Adipose tissue (tissue), 3 donors: ENCODE data around the gene GPR137B. TPM values are rescaled to one million over a fixed set of nuclear protein-coding genes. Genes with fewer than 3 reads are reported as not detected.
"Not testable (repeated sequence)": the region's sequence is repeated elsewhere in the genome, so short reads cannot be mapped to it uniquely, and the experiment has no call there.

Experiments used
- H3K27ac ChIP-seq: one replicate; pipeline ENCODE4 v1.5.1; 2013; ENCODE audit warnings: low read depth, low read length
- WGBS, 3 donors: extraction: QIAGEN DNeasy Blood & Tissue Kit; methylation state at CpG; one replicate each; pipeline ENCODE4 v1.1.7; 2013; 5-methylcytosine and 5-hydroxymethylcytosine counted together
- polyA plus RNA-seq, 3 donors: library from polyadenylated mRNA; stranded (reverse); fragments of 200-250 nt; gene quantifications; one replicate each; pipeline ENCODE4 v1.2.3, GENCODE V29; 2013
- donor health status: healthy with polysubstance abuse.
- donor health status: Bipolar disorder and iron deficiency.
- donor health status: healthy.

The GPR137B gene
- polyA plus RNA-seq, 3 donors: 1.6 to 9.8 (median 7.3) TPM

DNA sequence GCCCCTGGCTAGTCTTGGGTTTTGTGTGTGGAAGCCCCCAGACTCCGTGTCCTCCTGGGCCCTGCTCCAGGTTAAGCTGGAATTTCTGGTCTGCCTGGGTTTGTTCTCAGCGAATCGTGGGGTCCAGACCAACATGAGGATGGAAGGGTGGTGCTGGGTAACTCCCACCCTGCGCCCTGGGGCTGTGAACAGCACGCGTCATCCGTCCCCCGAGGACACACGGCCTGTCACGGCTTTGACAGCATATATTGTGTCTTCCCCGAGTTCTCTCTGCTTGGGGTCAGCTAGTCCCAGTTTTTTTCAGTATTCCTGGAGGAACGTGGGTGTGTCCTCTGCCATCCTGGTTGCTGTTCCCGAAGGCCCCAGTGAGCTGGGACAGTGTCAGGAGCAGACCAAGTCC is 11.8 kb downstream of the GPR137B start:
- H3K27ac ChIP-seq: no peak overlapping the region
- WGBS, 3 donors: 87 to 94% (median 93%) methylated on average over 13 of the region's 13 CpGs

DNA sequence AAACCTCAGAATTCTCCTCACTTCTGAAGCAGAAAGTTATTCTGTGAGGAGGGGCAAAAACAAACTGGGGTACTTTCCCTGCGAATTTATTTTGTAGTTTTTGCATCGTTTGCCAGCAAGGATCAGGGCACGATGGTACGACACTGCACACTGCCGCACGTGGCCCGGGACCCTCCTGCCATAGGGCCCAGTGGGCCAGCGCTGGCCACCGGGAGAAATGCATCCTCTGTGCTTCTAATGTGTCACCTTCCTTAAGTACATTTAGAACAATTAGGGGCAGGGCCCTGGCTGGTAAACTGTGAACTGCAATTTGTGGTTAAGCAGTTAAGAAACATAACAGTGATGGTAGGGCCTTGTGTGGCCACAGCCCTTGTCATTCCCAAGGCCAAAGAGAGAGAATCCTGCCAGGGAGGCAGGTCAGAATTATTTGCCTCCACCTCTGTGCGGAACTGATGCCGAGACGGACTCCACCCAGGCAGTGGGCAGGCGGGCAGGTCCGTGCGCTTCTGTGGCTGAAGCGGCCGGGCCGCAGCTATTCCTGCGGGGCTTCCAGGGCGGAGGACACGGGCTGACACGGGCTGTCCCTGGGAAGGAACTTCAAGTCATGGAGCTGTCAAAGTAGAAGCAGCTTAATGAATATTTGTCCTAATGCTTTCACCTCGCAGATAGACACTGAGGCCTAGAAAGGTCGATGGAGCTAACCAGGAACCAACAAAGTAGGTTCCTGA is 12.5 kb downstream of the GPR137B start:
- 85 to 89% (median 88%) methylated on average over 24 of the region's 24 CpGs for WGBS, 3 donors

DNA sequence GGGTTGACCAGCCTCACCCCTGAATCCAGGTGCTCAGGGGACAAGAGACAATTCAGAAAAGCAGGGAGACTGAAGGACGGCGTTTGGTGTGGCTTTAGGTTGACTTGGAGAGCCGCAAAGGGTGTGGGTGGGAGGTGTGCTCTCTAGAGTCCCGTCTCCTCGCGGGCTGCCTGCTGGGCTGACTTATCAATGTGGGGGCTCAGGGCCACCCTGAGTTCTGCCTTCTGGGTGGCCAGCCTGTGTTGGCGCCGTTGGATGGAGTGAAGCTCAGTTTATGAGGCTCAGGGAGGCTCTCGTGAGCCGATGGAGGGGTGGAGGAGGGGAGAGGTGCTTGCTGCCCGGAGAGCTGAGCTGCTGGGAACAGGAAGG is 13.0 kb downstream of the GPR137B start:
- H3K27ac ChIP-seq: no peak overlapping the region
- 83 to 87% (median 85%) methylated on average over 11 of the region's 11 CpGs for WGBS, 3 donors

More for the DNA sequence above, 12.5 kb downstream of the GPR137B start:
- no peak overlapping the region for H3K27ac ChIP-seq

DNA sequence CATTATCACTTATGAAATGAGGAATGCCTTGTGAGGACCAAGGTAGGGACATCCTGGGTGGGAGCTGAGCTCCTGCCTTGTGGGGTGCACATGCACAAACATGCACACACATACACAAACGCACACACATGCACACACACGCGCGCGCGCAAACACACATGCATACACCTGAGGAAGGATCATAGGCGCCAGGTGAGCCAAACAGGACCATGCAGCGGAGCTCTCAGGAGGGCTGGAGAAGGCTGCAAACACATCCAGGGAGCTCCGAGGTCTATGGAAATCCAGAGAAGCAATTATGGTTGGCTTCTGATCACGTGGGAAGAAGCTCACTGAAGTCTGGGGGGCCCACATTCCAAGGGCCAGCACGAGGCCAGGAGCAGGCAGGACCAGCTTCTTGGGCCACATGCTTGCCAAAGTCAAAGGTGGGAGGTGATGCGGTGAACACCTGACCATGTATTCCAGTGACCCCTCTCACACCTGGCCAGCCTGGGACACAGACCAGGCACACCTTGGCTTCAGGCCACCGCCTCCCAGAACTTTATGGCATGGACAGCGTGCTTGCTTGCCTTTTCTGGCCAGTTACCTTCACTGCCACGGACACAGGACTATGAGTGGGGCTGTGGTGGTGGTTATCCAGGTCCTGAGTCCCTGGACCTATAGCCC is 13.6 kb downstream of the GPR137B start:
- H3K27ac ChIP-seq: no peak overlapping the region
- 87 to 94% (median 94%) methylated on average over 15 of the region's 15 CpGs for WGBS, 3 donors

DNA sequence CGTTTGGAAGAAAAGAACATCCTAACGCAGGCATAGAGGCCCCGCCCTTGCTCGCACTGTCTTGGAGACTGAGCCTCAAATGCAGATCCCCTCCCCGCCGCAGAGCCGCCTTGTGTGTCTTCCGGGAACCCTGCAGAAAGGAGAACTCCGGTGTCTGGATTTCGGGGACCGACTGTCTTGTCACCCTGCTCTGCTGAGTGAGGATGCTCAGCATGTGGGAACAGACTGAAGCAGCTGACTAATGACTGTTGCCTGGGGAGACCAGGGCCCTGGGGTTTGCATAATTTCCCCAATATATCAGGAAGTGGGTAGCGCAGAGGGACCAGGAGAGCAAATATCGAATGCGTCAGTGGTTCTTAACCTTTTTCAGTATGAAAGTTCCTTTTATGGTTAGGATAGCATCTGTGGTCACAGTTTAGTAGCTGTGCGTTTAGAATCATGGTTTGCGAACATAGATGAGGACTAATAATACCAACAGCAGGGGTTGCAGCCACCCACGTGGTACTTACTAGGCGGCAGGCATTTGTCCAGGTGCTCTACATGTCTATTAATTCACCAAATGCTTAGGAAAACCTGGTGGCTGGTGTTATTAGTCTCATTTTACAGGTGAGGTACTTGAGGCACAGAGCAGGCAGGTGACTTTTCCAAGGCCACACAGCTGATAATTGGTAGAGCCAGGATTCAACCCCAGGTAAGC is 14.3 kb downstream of the GPR137B start:
- no peak overlapping the region for H3K27ac ChIP-seq
- 69 to 81% (median 69%) methylated on average over 18 of the region's 18 CpGs for WGBS, 3 donors

DNA sequence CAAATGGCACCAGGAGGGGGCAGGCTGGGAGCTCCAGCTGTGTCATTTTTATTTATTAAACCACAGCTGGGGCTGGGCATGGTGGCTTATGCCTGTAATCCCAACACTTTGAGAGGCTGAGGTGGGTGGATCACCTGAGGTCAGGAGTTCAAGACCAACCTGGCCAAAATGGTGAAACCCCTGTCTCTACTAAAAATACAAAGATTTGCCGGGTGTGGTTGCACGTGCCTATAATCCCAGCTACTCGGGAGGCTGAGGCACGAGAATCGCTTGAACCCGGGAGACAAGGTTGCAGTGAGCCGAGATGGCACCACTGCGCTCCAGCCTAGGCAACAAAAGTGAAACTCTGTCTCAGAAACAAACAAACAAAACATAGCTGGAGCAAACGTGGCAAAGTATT is 15.7 kb downstream of the GPR137B start:
- 91 to 94% (median 93%) methylated on average over 9 of the region's 9 CpGs for WGBS, 3 donors
- not testable (repeated sequence) for H3K27ac ChIP-seq

DNA sequence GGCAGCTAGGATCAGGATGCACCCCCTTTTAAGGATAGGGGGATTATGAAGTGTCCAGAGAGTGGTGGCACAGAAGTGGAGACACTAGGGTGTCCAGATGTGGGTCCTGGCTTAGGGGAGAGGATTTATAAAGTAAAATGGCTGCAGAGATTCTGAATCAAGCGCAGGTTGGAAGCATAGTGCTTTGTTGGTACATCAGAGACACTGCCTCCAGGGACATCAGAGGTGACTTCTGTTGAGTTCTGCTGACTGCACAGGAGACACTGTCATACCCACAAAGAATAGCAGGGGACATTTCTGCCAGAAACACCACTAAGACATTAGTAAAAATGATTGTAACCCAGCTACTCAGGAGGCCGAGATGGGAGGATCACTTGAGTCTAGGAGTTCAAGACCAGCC is 16.4 kb downstream of the GPR137B start:
- no peak overlapping the region for H3K27ac ChIP-seq
- 92 to 98% (median 97%) methylated on average over 2 of the region's 2 CpGs for WGBS, 3 donors

DNA sequence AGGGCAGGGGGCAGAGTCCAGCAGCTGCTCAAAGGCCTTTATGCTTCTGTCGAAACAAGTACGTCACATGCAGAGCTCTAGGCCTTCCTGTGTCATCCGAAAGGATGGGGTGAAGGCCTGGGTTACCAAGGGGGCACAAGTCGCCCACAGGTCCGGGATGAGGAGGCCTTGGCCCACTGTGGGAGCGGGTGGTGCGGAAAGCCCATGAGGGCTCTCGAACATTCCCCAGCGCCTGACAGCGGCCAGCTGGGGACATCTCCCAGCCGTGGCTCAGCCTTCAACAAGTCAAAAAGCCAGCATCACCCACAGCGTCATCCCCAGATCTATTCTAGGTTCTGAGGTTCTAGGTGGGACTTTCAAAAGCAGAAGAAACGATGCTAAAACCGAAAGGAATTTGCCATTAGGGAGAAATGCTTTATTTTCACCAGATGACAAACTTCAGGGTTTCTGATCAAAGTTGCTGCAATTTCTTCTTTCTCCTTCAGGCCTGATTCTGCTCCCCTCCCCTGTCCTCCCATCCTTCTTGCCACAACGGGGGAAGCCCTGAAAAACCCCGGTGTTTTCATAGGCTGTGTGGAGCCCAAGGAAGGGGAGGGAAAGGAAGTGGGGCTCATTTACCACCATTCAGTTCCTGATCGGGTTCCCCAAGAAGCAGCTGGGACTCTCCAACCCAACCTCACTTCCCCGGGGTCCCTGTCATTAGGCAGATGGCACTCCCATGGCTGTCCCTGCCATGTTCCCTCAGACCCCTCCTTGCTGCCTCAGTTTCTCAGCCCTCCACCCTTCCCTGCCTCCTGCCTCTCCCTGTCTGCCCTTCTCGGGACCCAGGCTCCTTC is 17.6 kb downstream of the GPR137B start:
- WGBS, 3 donors: 72 to 84% (median 79%) methylated on average over 19 of the region's 19 CpGs
- no peak overlapping the region for H3K27ac ChIP-seq

DNA sequence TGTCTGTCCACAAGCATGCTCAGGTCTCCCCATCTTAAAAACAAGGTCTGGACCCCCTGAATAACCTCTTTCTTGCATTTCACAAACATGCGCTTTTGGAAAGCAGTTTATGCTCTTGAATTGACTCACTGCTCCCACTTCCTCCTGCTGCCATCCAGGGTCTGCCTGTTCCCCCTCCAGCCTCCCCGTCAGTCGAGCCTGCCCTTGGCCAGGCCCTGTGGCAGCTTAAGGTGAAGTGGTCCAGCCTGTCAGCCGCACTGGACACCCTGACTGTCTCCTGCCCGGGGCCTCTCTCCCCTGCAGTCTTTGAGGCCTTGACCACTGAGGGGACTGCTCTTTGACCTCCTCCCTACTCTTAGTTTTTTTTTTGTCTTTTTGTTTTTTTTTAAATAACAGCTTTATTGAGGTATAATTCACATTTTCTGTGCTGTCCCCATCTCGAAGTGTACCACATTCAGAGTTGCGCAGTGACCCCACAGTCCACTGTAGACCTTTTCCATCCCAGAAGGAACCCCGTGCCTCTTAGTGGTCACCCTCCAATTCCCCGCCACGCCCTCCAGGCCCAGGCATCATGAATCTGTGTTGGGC is 18.3 kb downstream of the GPR137B start:
- H3K27ac ChIP-seq: no peak overlapping the region
- 90 to 94% (median 94%) methylated on average over 10 of the region's 10 CpGs for WGBS, 3 donors

DNA sequence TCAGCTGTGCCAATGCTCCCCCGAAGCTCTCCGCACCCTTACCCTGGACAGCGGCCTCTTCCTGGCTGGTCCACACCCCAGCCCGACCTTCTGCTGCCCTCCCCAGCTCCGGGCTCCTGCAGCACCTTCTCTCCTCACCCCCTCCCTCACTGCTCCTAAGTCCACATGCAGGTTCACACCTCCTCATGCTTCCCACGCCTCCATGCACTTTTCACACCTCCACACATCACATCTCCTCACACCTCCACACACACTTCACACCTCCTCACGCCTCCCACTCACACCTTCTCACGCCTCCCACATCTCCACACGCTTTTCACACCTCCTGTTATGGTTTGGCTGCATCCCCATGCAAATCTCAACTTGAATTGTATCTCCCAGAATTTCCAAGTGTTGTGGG is 18.9 kb downstream of the GPR137B start:
- WGBS, 3 donors: 86 to 90% (median 87%) methylated on average over 9 of the region's 9 CpGs
- no peak overlapping the region for H3K27ac ChIP-seq

DNA sequence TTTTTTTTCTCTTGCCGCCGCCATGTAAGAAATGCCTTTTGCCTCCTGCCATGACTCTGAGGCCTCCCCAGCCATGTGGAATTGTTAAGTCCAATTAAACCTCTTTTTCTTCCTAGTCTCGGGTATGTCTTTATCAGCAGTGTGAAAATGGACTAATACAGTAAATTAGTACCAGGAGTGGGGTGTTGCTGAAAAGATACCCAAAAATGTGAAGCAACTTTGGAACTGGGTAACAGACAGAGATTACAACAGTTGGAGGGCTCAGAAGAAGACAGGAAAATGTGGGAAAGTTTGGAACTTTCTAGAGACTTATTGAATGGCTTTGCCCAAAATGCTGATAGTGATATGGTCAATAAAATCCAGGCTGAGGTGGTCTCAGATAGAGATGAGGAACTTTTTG is 19.4 kb downstream of the GPR137B start:
- 86 to 99% (median 92%) methylated on average over 3 of the region's 3 CpGs for WGBS, 3 donors
- not testable (repeated sequence) for H3K27ac ChIP-seq

DNA sequence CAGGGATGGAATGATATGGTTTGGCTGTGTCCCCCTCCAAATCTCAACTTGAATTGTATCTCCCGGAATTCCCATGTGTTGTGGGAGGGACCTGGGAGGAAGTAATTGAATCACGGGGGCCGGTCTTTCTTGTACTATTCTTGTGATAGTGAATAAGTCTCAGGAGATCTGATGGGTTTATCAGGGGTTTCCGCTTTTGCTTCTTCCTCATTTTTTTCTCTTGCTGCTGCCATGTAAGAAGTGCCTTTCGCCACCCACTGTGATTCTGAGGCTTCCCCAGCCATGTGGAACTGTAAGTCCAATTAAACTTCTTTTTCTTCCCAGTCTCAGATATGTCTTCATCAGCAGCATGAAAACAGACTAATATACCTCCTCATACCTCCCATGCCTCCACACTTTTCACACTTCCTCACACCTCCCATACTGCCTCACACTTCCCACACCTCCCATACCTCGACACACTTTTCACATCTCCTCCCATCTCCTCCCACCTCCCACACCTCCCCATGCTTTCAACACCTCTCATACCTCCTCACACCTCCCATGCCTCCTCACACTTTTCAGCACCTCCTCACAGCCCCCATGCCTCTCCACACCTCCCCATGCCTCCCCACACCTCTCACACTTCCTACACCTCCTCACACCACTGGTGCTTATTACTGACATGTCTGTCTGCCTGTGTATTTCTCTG is 21.3 kb downstream of the GPR137B start:
- H3K27ac ChIP-seq: no peak overlapping the region

DNA sequence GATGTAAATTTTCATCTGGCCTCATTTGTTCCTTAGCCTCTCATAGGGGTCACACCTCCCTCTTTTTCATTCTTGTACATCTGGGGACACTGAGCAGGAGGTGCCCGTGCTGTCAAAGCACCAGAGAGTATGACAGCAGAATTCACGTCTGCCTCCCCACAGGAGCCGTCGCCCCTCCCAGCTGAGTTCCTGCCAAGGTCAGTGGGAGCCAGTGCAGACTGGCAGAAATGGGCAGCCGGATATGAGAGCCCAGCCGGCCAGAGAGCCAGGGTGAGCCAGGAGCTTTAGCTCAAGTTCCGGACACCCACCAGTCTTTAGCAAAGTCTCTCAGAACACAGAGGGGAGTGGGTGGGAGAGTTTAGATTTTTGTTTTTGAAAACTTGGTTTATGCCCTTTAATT is 21.9 kb downstream of the GPR137B start:
- WGBS, 3 donors: 47 to 83% (median 82%) methylated on average over 7 of the region's 7 CpGs
- no peak overlapping the region for H3K27ac ChIP-seq

More for the DNA sequence above, 21.3 kb downstream of the GPR137B start:
- 59 to 81% (median 78%) methylated on average over 6 of the region's 6 CpGs for WGBS, 3 donors

DNA sequence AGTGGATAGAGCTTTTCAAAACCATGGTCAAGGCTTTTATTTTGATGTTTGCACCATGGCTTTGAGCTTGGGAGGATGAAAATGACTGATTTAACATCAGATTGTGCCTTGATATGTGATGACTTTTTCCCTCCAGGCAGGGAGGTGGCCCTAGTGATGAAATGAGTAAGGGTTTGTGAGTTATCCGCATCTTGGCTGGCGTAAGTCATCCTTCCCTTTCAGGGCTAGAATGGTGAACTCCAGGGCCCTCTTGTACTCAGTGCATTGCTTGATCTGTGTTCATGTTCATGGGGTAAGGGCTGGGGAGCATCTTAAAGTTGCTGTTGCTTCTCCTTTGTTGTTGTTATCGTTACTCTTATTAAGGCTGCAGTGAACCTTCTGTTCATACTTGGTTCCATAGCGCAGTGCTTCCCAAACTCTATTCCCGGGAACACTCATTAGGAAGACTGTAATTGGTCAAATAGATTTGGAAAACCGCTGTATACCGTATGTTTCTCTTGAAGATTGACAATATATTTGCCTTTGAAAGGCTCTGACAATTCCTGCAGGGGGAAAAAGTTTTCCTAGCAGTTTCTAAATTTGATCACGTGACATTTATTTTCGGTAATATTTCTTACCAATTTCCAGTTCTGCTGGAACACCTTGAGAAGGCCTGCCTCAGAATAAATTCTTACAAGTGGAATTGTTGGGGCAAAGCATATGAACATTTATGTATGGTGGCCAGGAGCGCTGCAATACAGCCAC is 23.1 kb downstream of the GPR137B start:
- no peak overlapping the region for H3K27ac ChIP-seq
- 95 to 96% (median 96%) methylated on average over 10 of the region's 10 CpGs for WGBS, 3 donors

DNA sequence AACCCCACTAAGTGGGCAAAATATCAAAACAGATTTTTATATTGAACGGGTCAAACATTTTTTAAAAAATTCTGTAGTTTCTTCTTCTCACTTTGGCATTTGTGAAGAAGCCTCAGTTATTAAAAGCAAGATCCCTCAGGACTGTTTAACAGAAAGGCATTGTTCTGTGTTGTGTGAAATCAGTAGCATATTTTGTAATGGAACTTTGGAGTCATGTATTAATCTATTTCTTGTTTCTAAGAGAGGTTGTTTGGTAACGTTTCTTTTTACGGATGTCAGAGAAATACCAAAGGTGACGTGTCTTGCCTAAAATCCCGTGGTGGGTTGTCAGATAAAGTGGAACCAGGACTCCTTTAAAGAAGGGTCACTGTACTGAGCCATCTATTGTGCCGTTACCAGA is 23.7 kb downstream of the GPR137B start:
- 85 to 91% (median 88%) methylated on average over 6 of the region's 6 CpGs for WGBS, 3 donors
- no peak overlapping the region for H3K27ac ChIP-seq

DNA sequence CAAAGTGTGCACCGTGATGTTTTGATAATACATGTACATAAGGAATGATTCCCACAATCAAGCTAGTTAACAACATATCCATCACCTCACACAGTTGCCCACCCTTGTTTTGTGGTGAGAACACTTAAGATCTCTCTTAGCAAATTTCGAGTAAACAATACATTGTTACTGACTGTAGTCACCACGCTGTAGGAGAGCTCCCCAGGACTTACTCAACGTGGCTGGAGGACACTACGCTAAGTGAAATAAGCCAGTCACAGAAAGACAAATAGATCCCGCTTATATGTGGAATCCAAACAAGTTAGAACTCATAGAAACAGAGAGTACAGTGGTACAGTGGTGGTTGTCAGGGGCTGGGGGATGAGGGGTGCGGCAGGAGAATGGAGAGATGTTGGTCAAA is 24.8 kb downstream of the GPR137B start:
- WGBS, 3 donors: 90 to 97% (median 92%) methylated on average over 7 of the region's 7 CpGs
- H3K27ac ChIP-seq: no peak overlapping the region

DNA sequence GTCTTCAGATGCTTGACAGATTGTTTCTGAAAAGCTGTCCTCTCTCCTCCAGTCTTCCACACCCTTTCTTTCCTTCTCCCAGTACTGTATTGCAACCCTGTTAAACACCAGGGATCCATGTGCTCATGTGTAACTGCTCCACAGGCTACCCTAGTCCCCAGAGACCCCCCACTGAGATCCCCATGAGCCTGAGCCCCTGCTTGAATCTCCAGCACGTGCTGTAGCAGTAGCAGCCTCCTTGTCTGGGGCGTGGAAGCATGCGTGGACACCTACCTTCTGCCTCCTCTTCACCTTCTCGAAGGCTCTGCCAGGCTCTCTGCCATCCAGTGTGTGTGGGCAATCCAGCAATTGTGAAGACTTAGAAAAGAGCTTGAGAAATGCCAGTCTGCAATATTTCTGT is 25.2 kb downstream of the GPR137B start:
- no peak overlapping the region for H3K27ac ChIP-seq
- WGBS, 3 donors: 86 to 93% (median 92%) methylated on average over 4 of the region's 4 CpGs
